A673 (cell line): ENCODE measurements around the gene SPINK4. TPM values are rescaled to one million over a fixed set of nuclear protein-coding genes. Genes with fewer than 3 reads are reported as not detected.

ENCODE experiments used
- BruUV-seq: library from RNA; stranded (reverse); fragments of 400-500 nt; replicated peaks from 2 replicates; lab custom pipeline; 2021; lab: Mats Ljungman, UMichigan
- CTCF ChIA-PET: fragments of 300-600 bp; sonication (Branson Sonifier 250); formaldehyde crosslinking; loops from one replicate; lab custom pipeline; 2022; ENCODE audit warnings: antibody characterized with exemption; lab: Charles Lee
- POLR2A ChIA-PET: fragments of 300-600 bp; sonication (Branson Sonifier 250); formaldehyde crosslinking; loops from one replicate; lab custom pipeline; 2022; ENCODE audit warnings: antibody characterized with exemption; ENCODE audit not compliant: low non-redundant PET; lab: Charles Lee
- DNase-seq: peaks from one replicate; pipeline ENCODE4 v3.0.0-alpha.2; 2015; ENCODE audit warnings: low spot score
- H3K27ac ChIP-seq: fragments of 200-600 bp; sonication (generic); 2 replicates; pipeline ENCODE4 v1.5.1; 2016; ENCODE audit warnings: mixed run types, low read depth, mild to moderate bottlenecking, mixed read lengths, antibody characterized with exemption, low read length; ENCODE audit not compliant: poor library complexity, severe bottlenecking
- H3K27me3 ChIP-seq: fragments of 200-600 bp; sonication (generic); replicated peaks from 2 replicates; pipeline ENCODE4 v1.6.1; 2017; ENCODE audit warnings: mixed run types, low read depth, mild to moderate bottlenecking, mixed read lengths, antibody characterized with exemption, low read length; ENCODE audit not compliant: insufficient read depth, poor library complexity
- H3K36me3 ChIP-seq: fragments of 200-600 bp; sonication (generic); 2 replicates; pipeline ENCODE4 v1.6.1; 2016; ENCODE audit warnings: mixed run types, mild to moderate bottlenecking, mixed read lengths, antibody characterized with exemption, low read length; ENCODE audit not compliant: insufficient read depth, poor library complexity, severe bottlenecking
- H3K4me1 ChIP-seq: fragments of 200-600 bp; sonication (generic); 2 replicates; pipeline ENCODE4 v1.6.1; 2017; ENCODE audit warnings: mixed run types, mild to moderate bottlenecking, mixed read lengths, antibody characterized with exemption, low read length; ENCODE audit not compliant: insufficient read depth, poor library complexity, severe bottlenecking
- H3K4me3 ChIP-seq: fragments of 200-600 bp; sonication (generic); 2 replicates; pipeline ENCODE4 v1.5.1; 2016; ENCODE audit warnings: low read depth, mixed run types, mild to moderate bottlenecking, mixed read lengths, low read length; ENCODE audit not compliant: poor library complexity, severe bottlenecking
- H3K9me3 ChIP-seq: fragments of 200-600 bp; sonication (generic); 2 replicates; pipeline ENCODE4 v1.6.1; 2016; ENCODE audit warnings: mixed run types, low read depth, mild to moderate bottlenecking, mixed read lengths, antibody characterized with exemption, low read length; ENCODE audit not compliant: poor library complexity, severe bottlenecking
- EZH2 ChIP-seq: fragments of 200-600 bp; sonication (generic); IDR thresholded peaks from 2 replicates; pipeline ENCODE4 v1.6.1; 2017; ENCODE audit warnings: borderline replicate concordance, low read depth, mild to moderate bottlenecking, mixed read lengths, antibody characterized with exemption, low read length; ENCODE audit not compliant: poor library complexity, severe bottlenecking
- intact Hi-C: fragments of 100-400 bp; cut with micrococcal nuclease; formaldehyde crosslinking; loops from one replicate; pipeline ENCODE4 v1.10.0; 2022; ENCODE audit not compliant: unreplicated experiment
- total RNA-seq: library from RNA; stranded (reverse); gene quantifications from 2 replicates; pipeline ENCODE4 v1.2.3, GENCODE V29; 2021
- TF ChIP-seq, protein P1 (sequence below): fragments of 300-800, 200-600 bp; sonication (generic); conservative IDR thresholded peaks from 2 replicates; pipeline ENCODE4 v1.5.1; 2017; ENCODE audit warnings: low read depth, mild to moderate bottlenecking, antibody characterized with exemption, low read length, moderate library complexity, mixed read lengths

Gene SPINK4
- total RNA-seq, 1 experiment from 2014 or later, result not detected

DNA sequence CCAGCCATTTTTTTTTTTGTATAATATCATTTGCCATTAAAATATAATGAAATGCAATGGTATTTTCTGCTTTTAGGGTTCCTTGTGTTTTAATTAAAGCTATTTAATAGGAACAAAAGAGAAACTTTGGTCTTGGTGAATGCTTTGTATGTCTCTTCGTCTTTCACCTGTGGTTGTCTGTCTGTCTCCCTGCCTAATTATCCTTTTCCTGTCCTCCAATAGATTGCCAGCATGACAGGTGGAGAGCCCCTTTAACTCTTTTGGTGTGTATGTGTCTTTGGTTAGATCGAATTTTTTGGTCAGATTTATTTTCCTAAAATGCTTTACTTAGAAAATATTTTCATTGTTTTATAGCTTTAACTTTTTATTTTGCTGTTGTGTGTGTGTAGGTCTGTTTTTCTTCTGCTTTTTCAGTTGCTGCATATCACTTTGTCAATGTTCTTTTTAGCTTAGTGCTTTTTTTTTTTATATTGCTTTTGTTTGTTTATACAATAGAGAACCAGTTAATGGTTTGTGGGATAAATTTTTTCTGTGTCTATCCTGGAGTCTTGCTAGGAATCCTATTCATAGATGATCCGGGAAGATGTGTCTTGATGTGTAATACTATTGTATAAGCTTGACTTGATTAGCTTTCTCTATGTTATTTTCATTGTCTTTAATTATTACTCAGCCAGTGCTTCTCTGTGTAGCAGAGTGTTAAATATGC lies 33.5 kb downstream of the SPINK4 start:
- BruUV-seq, result no TSS peak
- POLR2A ChIA-PET, result no interaction called here
- Histone ChIP-seq H3K4me3 (no peak overlapping the region), H3K4me1 (no peaks in the 10 kb centered on the region), H3K9me3 (no peaks in the 10 kb centered on the region), H3K27ac (no peak overlapping the region), H3K27me3 (no peaks in the 10 kb centered on the region), H3K36me3 (peaks cover 67% of the 10 kb centered on the region)
- TF ChIP-seq, protein P1, sequence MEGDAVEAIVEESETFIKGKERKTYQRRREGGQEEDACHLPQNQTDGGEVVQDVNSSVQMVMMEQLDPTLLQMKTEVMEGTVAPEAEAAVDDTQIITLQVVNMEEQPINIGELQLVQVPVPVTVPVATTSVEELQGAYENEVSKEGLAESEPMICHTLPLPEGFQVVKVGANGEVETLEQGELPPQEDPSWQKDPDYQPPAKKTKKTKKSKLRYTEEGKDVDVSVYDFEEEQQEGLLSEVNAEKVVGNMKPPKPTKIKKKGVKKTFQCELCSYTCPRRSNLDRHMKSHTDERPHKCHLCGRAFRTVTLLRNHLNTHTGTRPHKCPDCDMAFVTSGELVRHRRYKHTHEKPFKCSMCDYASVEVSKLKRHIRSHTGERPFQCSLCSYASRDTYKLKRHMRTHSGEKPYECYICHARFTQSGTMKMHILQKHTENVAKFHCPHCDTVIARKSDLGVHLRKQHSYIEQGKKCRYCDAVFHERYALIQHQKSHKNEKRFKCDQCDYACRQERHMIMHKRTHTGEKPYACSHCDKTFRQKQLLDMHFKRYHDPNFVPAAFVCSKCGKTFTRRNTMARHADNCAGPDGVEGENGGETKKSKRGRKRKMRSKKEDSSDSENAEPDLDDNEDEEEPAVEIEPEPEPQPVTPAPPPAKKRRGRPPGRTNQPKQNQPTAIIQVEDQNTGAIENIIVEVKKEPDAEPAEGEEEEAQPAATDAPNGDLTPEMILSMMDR, result no peak
- no peak for TF ChIP-seq EZH2
- intact Hi-C loops, result no loop called here
- CTCF ChIA-PET, result no interaction called here
- DNase-seq, result no peak

DNA sequence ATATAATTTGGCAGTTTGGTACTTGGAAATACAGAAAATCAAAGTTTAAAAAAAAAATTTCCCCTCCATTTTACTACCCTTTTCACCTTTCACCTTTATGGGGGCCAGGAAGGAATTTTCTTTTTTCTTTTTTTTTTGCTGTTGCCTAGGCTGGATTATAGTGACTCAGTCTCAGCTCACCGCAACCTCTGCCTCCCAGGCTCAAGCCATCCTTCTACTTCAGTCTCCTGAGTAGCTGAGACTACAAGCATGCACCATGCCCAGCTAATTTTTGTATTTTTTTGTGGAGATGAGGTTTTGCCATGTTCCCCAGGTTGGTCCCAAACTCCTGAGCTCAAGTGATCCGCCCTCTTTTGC lies 34.0 kb downstream of the SPINK4 start:
- POLR2A ChIA-PET, result no interaction called here
- Histone ChIP-seq H3K36me3 (peaks cover 72% of the 10 kb centered on the region), H3K27ac (no peak overlapping the region), H3K4me1 (no peaks in the 10 kb centered on the region), H3K27me3 (no peaks in the 10 kb centered on the region), H3K4me3 (no peak overlapping the region), H3K9me3 (no peaks in the 10 kb centered on the region)
- no peak for TF ChIP-seq EZH2
- TF ChIP-seq, protein P1, result no peak
- CTCF ChIA-PET, result no interaction called here
- intact Hi-C loops, result no loop called here
- no TSS peak for BruUV-seq
- no peak for DNase-seq

DNA sequence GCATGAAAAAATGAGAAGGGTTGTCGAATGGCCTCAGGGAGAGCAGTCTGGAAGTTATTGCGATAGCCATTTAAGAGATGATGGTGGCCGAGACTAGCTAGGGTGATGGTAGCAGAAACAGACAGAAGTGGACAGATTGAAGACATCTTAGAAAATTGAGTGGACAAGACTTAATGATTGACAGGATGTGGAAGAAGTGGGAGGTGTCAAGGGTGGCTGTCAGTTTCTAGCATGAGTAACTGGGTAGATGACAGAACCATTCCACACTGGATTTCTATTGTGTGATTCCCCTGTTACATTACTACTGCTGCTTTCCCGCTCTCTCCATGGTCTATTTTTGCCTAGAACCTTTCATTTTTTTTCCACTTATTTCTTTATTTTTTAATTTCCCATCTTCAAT lies 37.5 kb downstream of the SPINK4 start:
- no TSS peak for BruUV-seq
- TF ChIP-seq, protein P1, result no peak
- TF ChIP-seq EZH2, result no peak
- H3K9me3 ChIP-seq, result no peaks in the 10 kb centered on the region
- CTCF ChIA-PET, result no interaction called here
- no peak overlapping the region for H3K27ac ChIP-seq
- no peaks in the 10 kb centered on the region for H3K27me3 ChIP-seq
- intact Hi-C loops, result no loop called here
- no peak for DNase-seq
- H3K4me3 ChIP-seq, result no peak overlapping the region
- H3K4me1 ChIP-seq, result no peaks in the 10 kb centered on the region
- POLR2A ChIA-PET, result no interaction called here
- H3K36me3 ChIP-seq, result peaks cover 74% of the 10 kb centered on the region
